Breast epithelium (tissue), 4 donors: Measurements from ENCODE around the gene SPNS3. TPM values are rescaled to one million over a fixed set of nuclear protein-coding genes. Genes with fewer than 3 reads are reported as not detected.

ENCODE experiments used
- DNase-seq, 2 donors: peaks; one replicate each; pipeline ENCODE4 v3.0.0-alpha.2; 2019; ENCODE audit warnings: low spot score in 2 of 2
- H3K27ac ChIP-seq, 2 donors: fragments of 200-600 bp; sonication (generic) in 1 of 2; one replicate each; pipeline ENCODE4 v1.5.1; 2016 to 2019; ENCODE audit warnings: mild to moderate bottlenecking in 1 of 2
- H3K27me3 ChIP-seq, 2 donors: fragments of 200-600 bp; sonication (generic) in 1 of 2; one replicate each; pipeline versions ENCODE4 v1.5.1 to v1.6.0; 2017 to 2019; ENCODE audit warnings: control low read depth in 1 of 2, mild to moderate bottlenecking in 1 of 2
- H3K36me3 ChIP-seq: fragments of 200-600 bp; one replicate; pipeline ENCODE4 v1.5.1; 2019
- H3K4me1 ChIP-seq, 2 donors: fragments of 200-600 bp; sonication (generic); one replicate each; pipeline ENCODE4 v1.5.1; 2016 to 2019; ENCODE audit warnings: control low read depth in 1 of 2
- H3K4me3 ChIP-seq, 3 donors: fragments of 200-600 bp; sonication (generic); 1 replicate in 2 of 3; 2 replicates in 1 of 3; pipeline ENCODE4 v1.5.1; 2016 to 2019; ENCODE audit warnings: mild to moderate bottlenecking in 3 of 3, moderate library complexity in 2 of 3
- H3K9me3 ChIP-seq, 2 donors: fragments of 200-600 bp; sonication (generic) in 1 of 2; one replicate each; pipeline ENCODE4 v1.5.1; 2016 to 2019; ENCODE audit warnings: control low read depth in 1 of 2
- CTCF ChIP-seq, 3 donors: fragments of 450-650 bp; IDR thresholded peaks; one replicate each; pipeline ENCODE4 v1.5.1; 2016 to 2017; ENCODE audit warnings: antibody characterized with exemption in 3 of 3, mild to moderate bottlenecking in 3 of 3, moderate library complexity in 3 of 3
- POLR2A ChIP-seq: fragments of 450-650 bp; IDR thresholded peaks from one replicate; pipeline ENCODE4 v1.6.1; 2016; ENCODE audit warnings: antibody characterized with exemption, mild to moderate bottlenecking, moderate library complexity
- POLR2AphosphoS5 ChIP-seq, 3 donors: sonication (generic); formaldehyde crosslinking; IDR thresholded peaks; one replicate each; pipeline ENCODE4 v1.6.1; 2017; ENCODE audit warnings: antibody characterized with exemption in 3 of 3
- intact Hi-C: fragments of 100-400 bp; cut with DNase I; formaldehyde crosslinking; loops from one replicate; pipeline ENCODE4 v1.15.1; 2023; ENCODE audit warnings: low total_unique reads
- total RNA-seq, 3 donors: library from RNA; depleted of rRNA; stranded (reverse); fragments of >200 nt; gene quantifications; one replicate each; pipeline ENCODE4 v1.1.0, GENCODE V29; 2016

Gene SPNS3
- total RNA-seq, 3 donors from 2014 or later, result 0.15 TPM; not detected in 2

DNA sequence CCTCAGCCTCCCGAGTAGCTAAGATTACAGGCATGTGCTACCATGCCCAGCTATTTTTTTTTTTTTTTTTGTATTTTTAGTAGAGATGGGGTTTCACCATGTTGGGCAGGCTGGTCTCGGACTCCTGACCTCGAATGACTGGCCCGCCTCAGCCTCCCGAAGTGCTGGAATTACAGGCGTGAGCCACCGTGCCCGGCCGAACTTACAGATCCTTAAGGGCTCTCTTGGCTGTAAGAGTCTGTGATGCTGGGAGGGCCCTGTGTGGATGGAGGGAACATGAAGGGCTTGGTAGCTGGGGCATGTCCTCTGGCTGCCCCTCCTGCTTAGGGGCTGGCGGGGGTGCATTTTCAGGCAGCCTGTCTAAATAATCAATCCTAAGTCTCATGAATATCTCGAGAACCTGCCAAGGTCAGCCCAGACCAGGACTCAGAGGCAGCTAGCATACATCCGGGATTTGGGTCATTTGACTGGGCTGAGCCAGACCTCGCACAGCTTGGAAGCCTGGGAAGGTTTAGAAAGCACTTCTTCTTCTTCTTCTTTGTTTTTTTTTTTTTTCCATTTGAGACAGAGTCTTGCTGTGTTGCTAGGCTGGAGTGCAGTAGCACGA lies 17.1 kb downstream of the SPNS3 start:
- DNase-seq, result no peak
- no peaks in the 10 kb centered on the region for H3K4me1 ChIP-seq
- no peak overlapping the region for H3K27ac ChIP-seq
- TF ChIP-seq POLR2A (no peak), POLR2AphosphoS5 (IDR thresholded peaks at IDR 0.05) (no peak), CTCF (IDR thresholded peaks at IDR 0.05) (no peak)
- no peaks in the 10 kb centered on the region for H3K27me3 ChIP-seq
- H3K4me3 ChIP-seq, result no peak overlapping the region
- intact Hi-C loops, result no loop called here
- no peaks in the 10 kb centered on the region for H3K36me3 ChIP-seq
- H3K9me3 ChIP-seq, result no peaks in the 10 kb centered on the region

DNA sequence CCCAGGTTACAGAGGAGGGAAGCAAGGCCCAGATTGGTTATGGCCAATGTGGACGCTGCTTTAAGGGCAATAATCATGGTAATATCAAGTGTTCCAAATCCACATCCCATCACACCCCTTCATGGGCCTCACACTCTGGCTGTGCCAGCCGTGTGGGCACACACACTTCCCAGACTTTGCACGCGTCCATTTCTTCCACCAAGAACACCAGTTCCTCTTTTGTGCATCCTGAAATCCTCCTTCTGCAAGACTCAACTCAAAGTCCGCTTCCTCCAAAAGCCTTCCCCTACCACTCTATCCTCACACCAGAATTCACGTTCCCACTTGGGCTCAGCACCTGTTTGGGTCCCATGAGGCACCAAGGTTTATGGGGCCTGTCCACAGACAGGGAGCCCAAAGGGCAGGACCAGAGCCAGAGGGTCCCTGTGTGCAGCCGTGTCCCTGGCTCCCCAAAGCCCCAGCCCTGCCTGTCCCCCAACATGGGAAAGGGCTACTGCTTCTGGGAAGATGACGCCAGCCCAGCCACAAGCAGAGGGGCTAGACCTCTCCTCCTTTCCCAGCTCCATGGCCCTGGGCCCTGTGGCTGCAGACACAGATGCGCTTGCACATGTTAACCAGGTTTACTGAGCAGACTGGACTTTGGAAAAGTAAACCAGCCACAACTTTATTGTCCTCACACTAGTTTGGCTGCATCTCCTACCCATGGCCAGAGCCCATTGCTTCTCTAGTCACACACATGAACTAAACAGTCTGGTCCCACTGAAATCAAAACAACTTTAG lies 20.3 kb downstream of the SPNS3 start:
- no peak overlapping the region for H3K27ac ChIP-seq
- H3K4me3 ChIP-seq, result no peak overlapping the region
- no peaks in the 10 kb centered on the region for H3K36me3 ChIP-seq
- no peak for DNase-seq
- no peaks in the 10 kb centered on the region for H3K27me3 ChIP-seq
- no peaks in the 10 kb centered on the region for H3K4me1 ChIP-seq
- intact Hi-C loops, result no loop called here
- TF ChIP-seq CTCF (IDR thresholded peaks at IDR 0.05) (no peak), POLR2A (no peak), POLR2AphosphoS5 (IDR thresholded peaks at IDR 0.05) (no peak)
- H3K9me3 ChIP-seq, result no peaks in the 10 kb centered on the region

DNA sequence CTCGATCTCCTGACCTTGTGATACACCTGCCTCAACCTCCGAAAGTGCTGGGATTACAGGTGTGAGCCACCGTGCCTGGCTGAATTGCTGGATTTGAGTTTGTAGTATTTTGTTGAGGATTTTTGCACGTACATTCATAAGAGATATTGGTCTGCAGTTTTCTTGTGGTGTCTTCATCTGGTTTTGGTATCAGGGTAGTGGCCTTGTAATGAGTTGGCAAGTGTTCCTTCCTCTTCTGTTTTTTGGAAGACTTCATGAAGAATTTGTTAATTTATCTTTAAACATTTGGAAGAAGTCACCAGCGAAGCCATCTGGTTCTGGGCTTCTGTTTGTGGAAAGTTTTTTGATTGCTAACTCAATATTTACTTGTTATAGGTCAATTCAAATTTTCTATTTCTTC lies 26.9 kb downstream of the SPNS3 start:
- H3K27ac ChIP-seq, result no peak overlapping the region
- H3K9me3 ChIP-seq, result no peaks in the 10 kb centered on the region
- H3K4me3 ChIP-seq, result no peak overlapping the region
- intact Hi-C loops, result no loop called here
- H3K27me3 ChIP-seq, result no peaks in the 10 kb centered on the region
- no peaks in the 10 kb centered on the region for H3K4me1 ChIP-seq
- no peak for TF ChIP-seq POLR2AphosphoS5 (IDR thresholded peaks at IDR 0.05)
- no peak for TF ChIP-seq POLR2A
- no peak for TF ChIP-seq CTCF (IDR thresholded peaks at IDR 0.05)
- no peak for DNase-seq
- H3K36me3 ChIP-seq, result no peaks in the 10 kb centered on the region

DNA sequence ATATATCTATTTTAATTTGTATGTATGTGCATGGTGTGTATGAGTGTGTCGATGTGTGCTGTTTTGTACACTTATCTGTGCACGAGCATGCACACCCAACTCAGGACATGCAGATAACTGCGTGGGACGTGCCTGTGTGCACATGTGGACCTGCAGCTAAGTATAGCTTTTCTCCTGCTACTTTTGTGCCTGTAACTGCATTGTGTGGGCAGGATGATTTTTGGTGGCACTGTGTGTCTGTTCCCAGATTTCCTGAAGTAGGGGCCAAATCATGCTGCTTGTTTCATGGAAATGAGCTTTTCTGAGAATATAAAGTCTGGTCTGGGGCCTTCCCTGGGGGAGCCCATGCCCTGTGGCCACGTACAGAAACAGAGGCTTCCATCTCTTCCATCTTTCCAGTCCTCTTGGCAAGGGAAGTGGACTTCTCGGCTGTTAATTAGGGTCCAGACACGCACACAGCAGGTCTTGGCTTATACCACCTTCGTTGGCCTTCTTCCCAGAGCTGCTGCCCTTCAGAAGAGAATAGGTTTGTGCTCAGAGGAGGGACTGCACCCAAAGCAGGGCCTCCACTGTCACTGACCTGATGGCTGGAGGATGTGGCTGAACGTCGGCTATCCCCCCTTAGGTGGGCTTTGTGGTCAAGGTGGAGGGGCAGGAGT lies 30.2 kb downstream of the SPNS3 start:
- Histone ChIP-seq H3K4me3 (no peak overlapping the region), H3K4me1 (no peaks in the 10 kb centered on the region), H3K36me3 (no peaks in the 10 kb centered on the region), H3K27ac (no peak overlapping the region), H3K27me3 (no peaks in the 10 kb centered on the region), H3K9me3 (no peaks in the 10 kb centered on the region)
- DNase-seq, result no peak
- no peak for TF ChIP-seq POLR2A
- no peak for TF ChIP-seq POLR2AphosphoS5 (IDR thresholded peaks at IDR 0.05)
- TF ChIP-seq CTCF (IDR thresholded peaks at IDR 0.05), result no peak
- intact Hi-C loops, result no loop called here

- intact Hi-C loops, result no loop called here
- no peak overlapping the region for H3K4me3 ChIP-seq
- H3K9me3 ChIP-seq, result no peaks in the 10 kb centered on the region
- no peak for DNase-seq
- no peaks in the 10 kb centered on the region for H3K36me3 ChIP-seq
- TF ChIP-seq CTCF (IDR thresholded peaks at IDR 0.05) (no peak), POLR2A (no peak), POLR2AphosphoS5 (IDR thresholded peaks at IDR 0.05) (no peak)
- no peaks in the 10 kb centered on the region for H3K27me3 ChIP-seq
- H3K27ac ChIP-seq, result no peak overlapping the region
- H3K4me1 ChIP-seq, result no peaks in the 10 kb centered on the region
These were observed 32.0 kb downstream of the SPNS3 start for GRCh38 chr17:4465786-4466185.
